Adrenal gland (tissue), 12 donors: ENCODE results near the gene LRRC19. TPM values are rescaled to one million over a fixed set of nuclear protein-coding genes. Genes with fewer than 3 reads are reported as not detected.
A peak's percentile ranks its signal among the peaks of the same experiment; 100 is the strongest.

ENCODE experiments used
- DNase-seq, 7 donors: peaks; one replicate each; pipeline ENCODE4 v3.0.0-alpha.2; 2019 to 2020
- H3K27ac ChIP-seq, 5 donors: fragments of 200-600 bp; sonication (generic) in 4 of 5; 1 replicate in 3 of 5; 2 replicates in 2 of 5; pipeline versions ENCODE4 v1.5.1 to v1.8.0; 2016 to 2020; ENCODE audit warnings: mild to moderate bottlenecking in 1 of 5
- H3K27me3 ChIP-seq: fragments of 200-600 bp; 2 replicates; pipeline ENCODE4 v1.8.0; 2021
- H3K36me3 ChIP-seq, 2 donors: fragments of 200-600 bp; replicated peaks in 1 of 2; 1 replicate in 1 of 2; 2 replicates in 1 of 2; pipeline versions ENCODE4 v1.5.1 to v1.8.0; 2018 to 2022
- H3K4me1 ChIP-seq, 2 donors: fragments of 200-600 bp; replicated peaks in 1 of 2; 1 replicate in 1 of 2; 2 replicates in 1 of 2; pipeline versions ENCODE4 v1.5.1 to v1.8.0; 2018 to 2021
- H3K4me3 ChIP-seq, 4 donors: fragments of 200-600 bp; sonication (generic) in 3 of 4; one replicate each; pipeline ENCODE4 v1.5.1; 2016 to 2018
- H3K9me3 ChIP-seq, 3 donors: fragments of 200-600 bp; sonication (generic) in 1 of 3; replicated peaks in 1 of 3; 1 replicate in 2 of 3; 2 replicates in 1 of 3; pipeline versions ENCODE4 v1.5.1 to v1.8.0; 2016 to 2021
- CTCF ChIP-seq, 6 experiments: fragments of 450-650 bp in 4 of 6; fragments of 200-600 bp in 2 of 6; sonication (generic) in 1 of 6; IDR thresholded peaks; 1 replicate in 5 of 6; 2 replicates in 1 of 6; pipeline versions ENCODE4 v1.5.1 to v1.8.0; 2016 to 2021; ENCODE audit warnings: antibody characterized with exemption in 6 of 6, mild to moderate bottlenecking in 2 of 6, moderate library complexity in 1 of 6
- POLR2A ChIP-seq, 2 donors: fragments of 450-650 bp; IDR thresholded peaks; one replicate each; pipeline ENCODE4 v1.6.1; 2017; ENCODE audit warnings: antibody characterized with exemption in 2 of 2, mild to moderate bottlenecking in 2 of 2, moderate library complexity in 1 of 2
- WGBS, 4 donors: extraction: QIAGEN DNeasy Blood & Tissue Kit in 2 of 4; methylation state at CpG; one replicate each; pipeline versions ENCODE4 v1.1.5 to v1.1.7; 2013 to 2017; 5-methylcytosine and 5-hydroxymethylcytosine counted together
- intact Hi-C, 2 donors: fragments of 100-400 bp; cut with DNase I; formaldehyde crosslinking; loops; one replicate each; pipeline versions ENCODE4 v1.14.1 to v1.15.0; 2022 to 2023
- polyA plus RNA-seq, 3 donors: library from polyadenylated mRNA; stranded (reverse); fragments of 200-250 nt in 2 of 3; fragments of 350-450 nt in 1 of 3; fragmentation: Illumina TruSeq in 1 of 3; extraction: RNeasy Lipid Tissue Mini Kit (QIAGEN cat#74804) in 1 of 3; gene quantifications; one replicate each; pipeline ENCODE4 v1.2.3, GENCODE V29; 2013 to 2014
- total RNA-seq, 9 donors: library from RNA; depleted of rRNA in 4 of 9; stranded (reverse); fragments of >200 nt in 4 of 9; fragments of 120-200 nt in 1 of 9; fragmentation: NEBNext Ultra II Directional in 1 of 9; extraction: Animal tissue kit (Norgen Biotek cat#: 25700) in 1 of 9; gene quantifications; one replicate each; pipeline versions ENCODE4 v1.1.0 to v1.2.4, GENCODE V29; 2013 to 2023
- donor health status: healthy with polysubstance abuse.
- donor health status: Bipolar disorder and iron deficiency.
- donor health status: DM: yes; HTN: yes; CAD: no.
- donor health status: DM: no; HTN: no; CAD: no.
- donor health status: DM: no; HTN: no; CAD: no.
- donor health status: DM: yes; HTN: yes; CAD: no.

Gene LRRC19
- total and polyA plus RNA-seq, 12 donors, result not detected

- no peak for DNase-seq
- H3K27ac ChIP-seq, result no peak overlapping the region
- no peak overlapping the region for H3K4me3 ChIP-seq
- TF ChIP-seq CTCF (IDR thresholded peaks at IDR 0.05) (no peak), POLR2A (IDR thresholded peaks at IDR 0.05) (no peak)
- H3K27me3 ChIP-seq, result no peaks in the 10 kb centered on the region
- intact Hi-C loops, result loop anchor here (5.0 to 10.0 kb wide), 3 partner anchors 87 to 227 kb away; no protein-coding TSS in a partner anchor
- H3K9me3 ChIP-seq, result no peaks in the 10 kb centered on the region
- 95 to 100% (median 98%) methylated on average over 1 of the region's 1 CpG for WGBS, 4 donors
- H3K36me3 ChIP-seq, result no peaks in the 10 kb centered on the region
- H3K4me1 ChIP-seq, result peaks cover 0 to 6% of the 10 kb centered on the region in 2 donors
Measured at GRCh38 chr9:26971721-26972120, 33.8 kb downstream of the LRRC19 start.

GRCh38 chr9:26956860-26957233, 48.6 kb downstream of the LRRC19 start:
- Histone ChIP-seq H3K9me3 (no peaks in the 10 kb centered on the region), H3K4me1 (peaks cover 0 to 25% of the 10 kb centered on the region in 2 donors), H3K27ac (peak overlapping the region; percentile 86 to 95 (median 91)), H3K36me3 (no peaks in the 10 kb centered on the region), H3K4me3 (peak overlapping the region in 3 of 4 donors; percentile 9 to 69 (median 51)), H3K27me3 (no peaks in the 10 kb centered on the region)
- DNase-seq, result no peak
- no peak for TF ChIP-seq POLR2A (IDR thresholded peaks at IDR 0.05)
- TF ChIP-seq CTCF (IDR thresholded peaks at IDR 0.05), result no peak
- 20 to 31% (median 28%) methylated on average over 6 of the region's 6 CpGs for WGBS, 4 donors
- intact Hi-C loops, result no loop called here

GRCh38 chr9:26955921-26956859, 49.3 kb downstream of the LRRC19 start, which contains the start of gene IFT74:
TSS of gene IFT74 (plus strand) at chr9:26956412. CDS start at chr9:26961968, 5,556 bp downstream.
- H3K4me1 ChIP-seq, result peaks cover 0 to 25% of the 10 kb centered on the region in 2 donors
- H3K27ac ChIP-seq, result peak within 1 kb of the TSS; percentile 86 to 95 (median 91)
- TF ChIP-seq POLR2A (IDR thresholded peaks at IDR 0.05), result peak; percentile 63 to 86
- TF ChIP-seq CTCF (IDR thresholded peaks at IDR 0.05), result peak in 1 of 6 experiments; percentile 2
- peak within 1 kb of the TSS in 3 of 4 donors; percentile 40 to 69 (median 51) for H3K4me3 ChIP-seq
- peak; percentile 99 for DNase-seq
- no peaks in the 10 kb centered on the region for H3K27me3 ChIP-seq
- H3K9me3 ChIP-seq, result no peaks in the 10 kb centered on the region
- intact Hi-C loops, result no loop called here
- 0 to 1% (median 1%) methylated on average over 38 to 53 of the region's 53 CpGs for WGBS, 4 donors
- H3K36me3 ChIP-seq, result no peaks in the 10 kb centered on the region

GRCh38 chr9:26955222-26955903, 50.1 kb downstream of the LRRC19 start:
- TF ChIP-seq CTCF (IDR thresholded peaks at IDR 0.05) (no peak), POLR2A (IDR thresholded peaks at IDR 0.05) (peak in 1 of 2 donors; percentile 10)
- Histone ChIP-seq H3K4me1 (peaks cover 0 to 25% of the 10 kb centered on the region in 2 donors), H3K27me3 (no peaks in the 10 kb centered on the region), H3K4me3 (peak overlapping the region in 3 of 4 donors; percentile 40 to 69 (median 51)), H3K36me3 (no peaks in the 10 kb centered on the region), H3K27ac (peak overlapping the region; percentile 86 to 95 (median 91)), H3K9me3 (no peaks in the 10 kb centered on the region)
- peak in 6 of 7 donors; percentile 31 to 69 (median 51) for DNase-seq
- 28 to 36% (median 31%) methylated on average over 4 of the region's 4 CpGs for WGBS, 4 donors
- intact Hi-C loops, result no loop called here
